IMR-90 (cell line): Measurements from ENCODE around the gene ZMAT5.

Experiments used
- FOS ChIP-seq: fragments of 150-350 bp; IDR thresholded peaks from 2 replicates; pipeline ENCODE4 v1.6.1; 2016; ENCODE audit warnings: low read depth, low read length
- POLR2A ChIP-seq: IDR thresholded peaks from 2 replicates; pipeline ENCODE4 v1.6.1; 2012; ENCODE audit warnings: mild to moderate bottlenecking, low read depth, low read length
- TF ChIP-seq, protein P1 (sequence below): conservative IDR thresholded peaks from 2 replicates; pipeline ENCODE4 v1.5.1; 2012; ENCODE audit warnings: mild to moderate bottlenecking, low read depth, low read length, improper control_type of control experiment

DNA sequence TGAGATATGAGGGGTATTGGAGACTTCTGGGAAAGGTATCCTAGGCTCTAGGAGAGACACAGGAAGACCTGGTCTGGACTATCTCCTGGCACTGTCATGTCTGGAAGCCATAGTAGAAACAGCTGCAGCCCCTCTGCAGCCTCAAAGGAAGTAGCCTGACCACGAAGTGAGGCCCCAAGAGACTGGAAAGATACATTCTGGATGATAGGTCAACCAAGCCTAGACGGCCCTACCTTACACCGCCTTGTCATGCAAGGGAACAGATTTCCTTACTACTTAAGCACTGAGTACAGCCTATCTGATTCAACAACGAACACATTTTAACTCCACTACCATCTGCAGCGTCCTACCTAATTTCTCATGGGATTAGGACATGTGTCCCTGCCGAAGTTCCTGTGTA lies 31.5 kb upstream of the ZMAT5 start:
- no peak for TF ChIP-seq FOS
- TF ChIP-seq POLR2A, result no peak
- TF ChIP-seq, protein P1, sequence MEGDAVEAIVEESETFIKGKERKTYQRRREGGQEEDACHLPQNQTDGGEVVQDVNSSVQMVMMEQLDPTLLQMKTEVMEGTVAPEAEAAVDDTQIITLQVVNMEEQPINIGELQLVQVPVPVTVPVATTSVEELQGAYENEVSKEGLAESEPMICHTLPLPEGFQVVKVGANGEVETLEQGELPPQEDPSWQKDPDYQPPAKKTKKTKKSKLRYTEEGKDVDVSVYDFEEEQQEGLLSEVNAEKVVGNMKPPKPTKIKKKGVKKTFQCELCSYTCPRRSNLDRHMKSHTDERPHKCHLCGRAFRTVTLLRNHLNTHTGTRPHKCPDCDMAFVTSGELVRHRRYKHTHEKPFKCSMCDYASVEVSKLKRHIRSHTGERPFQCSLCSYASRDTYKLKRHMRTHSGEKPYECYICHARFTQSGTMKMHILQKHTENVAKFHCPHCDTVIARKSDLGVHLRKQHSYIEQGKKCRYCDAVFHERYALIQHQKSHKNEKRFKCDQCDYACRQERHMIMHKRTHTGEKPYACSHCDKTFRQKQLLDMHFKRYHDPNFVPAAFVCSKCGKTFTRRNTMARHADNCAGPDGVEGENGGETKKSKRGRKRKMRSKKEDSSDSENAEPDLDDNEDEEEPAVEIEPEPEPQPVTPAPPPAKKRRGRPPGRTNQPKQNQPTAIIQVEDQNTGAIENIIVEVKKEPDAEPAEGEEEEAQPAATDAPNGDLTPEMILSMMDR, result no peak
